ENCODE results near the gene ACTL10.
A peak's percentile ranks its signal among the peaks of the same experiment; 100 is the strongest.

The ACTL10 gene

DNA sequence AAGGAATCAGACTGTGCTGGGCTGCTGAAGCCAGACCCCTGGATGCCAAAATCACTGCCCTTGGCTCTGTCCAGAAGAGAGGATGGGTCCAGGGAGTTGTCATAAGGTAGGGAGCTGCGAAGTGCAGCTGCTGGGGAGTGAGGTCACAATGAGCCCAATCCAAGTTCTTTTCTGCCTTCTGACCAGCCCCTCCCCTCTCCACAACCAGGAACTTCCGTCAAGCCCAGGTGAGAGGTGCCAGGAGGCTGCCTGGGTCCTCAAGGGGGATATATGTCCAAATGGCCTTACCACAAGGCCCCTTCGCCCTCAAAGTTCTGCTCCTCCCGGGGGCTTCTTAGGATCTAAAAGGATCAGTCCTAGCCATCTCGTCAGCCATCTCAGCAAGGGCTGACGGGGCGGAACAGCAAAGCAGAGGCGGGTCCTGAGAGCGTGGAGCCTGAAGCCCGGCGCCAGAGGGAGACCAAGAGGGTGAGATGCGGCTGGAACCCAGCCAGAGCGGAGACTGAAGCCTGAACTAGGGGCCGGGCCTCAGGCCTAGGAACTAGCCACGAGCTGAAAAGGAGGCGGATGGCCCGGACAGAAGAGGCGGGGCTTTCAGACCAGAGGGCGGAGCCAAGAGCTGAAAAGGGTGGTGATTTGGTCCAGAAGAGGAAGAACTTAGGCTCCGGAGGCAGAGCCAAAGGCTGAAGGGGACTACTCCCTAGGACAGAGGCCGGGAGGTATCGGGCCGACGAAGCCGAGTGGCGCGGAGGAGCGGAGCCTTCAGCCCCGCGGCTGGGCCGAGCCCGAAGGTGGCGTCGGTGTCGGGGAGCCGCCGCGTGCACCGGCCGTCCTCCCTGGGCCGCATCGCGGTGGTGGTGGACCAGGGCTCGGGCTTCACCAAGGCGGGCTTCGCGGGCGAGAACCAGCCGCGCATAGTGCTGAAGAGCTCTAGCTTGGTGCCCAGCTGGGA is at the start of gene ACTL10:
ACTL10 (plus strand) TSS at position 651 of the 952 bp plus-strand sequence. CDS start 555 bp downstream, outside the sequence.
- H3K4me3 ChIP-seq (replicated peaks in 1 of 2; ENCODE audit: low read depth in 2 of 2, low read length in 2 of 2): peak within 1 kb of the TSS; percentile 38 to 57
- DNase-seq (ENCODE audit: low read depth in 2 of 2): peak; percentile 99
- TF ChIP-seq CTCF (IDR thresholded peaks at IDR 0.05; ENCODE audit: low read depth, low read length): peak; percentile 53

DNA sequence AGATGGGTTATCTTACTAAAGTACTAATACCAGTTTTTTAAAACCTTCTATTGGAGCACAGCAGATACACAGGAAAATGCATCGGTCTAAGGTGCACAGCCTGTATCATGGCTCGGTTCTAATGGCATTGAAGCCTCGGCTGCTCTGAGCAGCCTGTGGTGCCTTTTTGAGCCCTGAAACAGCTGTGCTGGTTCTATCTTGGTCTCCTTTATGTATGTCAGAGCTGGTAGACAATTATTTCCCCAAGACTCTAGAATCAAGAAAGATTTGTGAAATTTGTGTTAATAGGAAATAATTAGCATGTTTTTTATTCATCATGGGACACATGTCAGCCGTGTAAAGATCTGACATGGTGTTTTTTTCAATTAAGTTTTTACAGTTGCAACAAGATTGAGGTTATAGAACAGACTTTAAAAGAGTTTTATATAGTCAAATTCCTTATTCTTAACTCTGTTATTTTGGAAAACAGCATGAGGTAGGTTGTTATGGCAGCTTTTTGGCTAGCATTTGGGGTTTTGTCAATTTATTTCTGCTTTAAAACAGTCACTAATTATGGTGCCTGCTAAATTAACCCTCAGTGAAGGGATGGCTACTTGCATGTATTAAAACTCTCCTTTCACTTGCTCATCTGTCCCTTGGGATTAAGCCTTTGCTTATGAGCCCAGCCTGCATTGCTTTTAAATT is 44.9 kb upstream of the ACTL10 start:
- TF ChIP-seq CTCF (IDR thresholded peaks at IDR 0.05; ENCODE audit: low read depth, low read length): no peak
- H3K4me3 ChIP-seq (replicated peaks in 1 of 2; ENCODE audit: low read depth in 2 of 2, low read length in 2 of 2): no peak overlapping the region
- peak in 1 of 2 donors; percentile 27 for DNase-seq (ENCODE audit: low read depth in 2 of 2)

- no peak for DNase-seq (ENCODE audit: low read depth in 2 of 2)
- TF ChIP-seq CTCF (IDR thresholded peaks at IDR 0.05; ENCODE audit: low read depth, low read length): no peak
- H3K4me3 ChIP-seq (replicated peaks in 1 of 2; ENCODE audit: low read depth in 2 of 2, low read length in 2 of 2): no peak overlapping the region
Observed at GRCh38 chr20:33622705-33623365, 43.9 kb upstream of the ACTL10 start.

GRCh38 chr20:33624399-33624798 is 42.3 kb upstream of the ACTL10 start:
- TF ChIP-seq CTCF (IDR thresholded peaks at IDR 0.05; ENCODE audit: low read depth, low read length): no peak
- no peak overlapping the region for H3K4me3 ChIP-seq (replicated peaks in 1 of 2; ENCODE audit: low read depth in 2 of 2, low read length in 2 of 2)
- DNase-seq (ENCODE audit: low read depth in 2 of 2): no peak

DNA sequence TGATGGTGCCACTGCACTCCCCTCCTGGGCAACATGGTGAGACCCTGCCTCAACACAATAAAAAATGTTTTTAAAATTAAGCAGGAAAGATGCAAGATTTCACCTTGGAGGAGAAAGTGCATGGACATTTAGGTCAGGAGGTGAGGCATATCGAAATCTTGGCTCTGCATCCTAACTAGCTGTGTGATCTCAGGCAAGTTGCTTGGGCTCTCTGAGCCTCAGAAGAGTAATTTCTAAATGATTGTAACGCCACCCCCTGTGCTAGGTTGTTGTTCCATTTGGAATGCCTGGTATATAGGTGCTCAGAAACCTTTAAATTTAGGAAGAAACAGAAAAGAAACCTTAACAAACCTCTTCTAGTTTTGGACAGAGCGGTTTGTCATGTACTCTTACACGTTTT is 40.6 kb upstream of the ACTL10 start:
- no peak for DNase-seq (ENCODE audit: low read depth in 2 of 2)
- H3K4me3 ChIP-seq (replicated peaks in 1 of 2; ENCODE audit: low read depth in 2 of 2, low read length in 2 of 2): no peak overlapping the region
- no peak for TF ChIP-seq CTCF (IDR thresholded peaks at IDR 0.05; ENCODE audit: low read depth, low read length)

DNA sequence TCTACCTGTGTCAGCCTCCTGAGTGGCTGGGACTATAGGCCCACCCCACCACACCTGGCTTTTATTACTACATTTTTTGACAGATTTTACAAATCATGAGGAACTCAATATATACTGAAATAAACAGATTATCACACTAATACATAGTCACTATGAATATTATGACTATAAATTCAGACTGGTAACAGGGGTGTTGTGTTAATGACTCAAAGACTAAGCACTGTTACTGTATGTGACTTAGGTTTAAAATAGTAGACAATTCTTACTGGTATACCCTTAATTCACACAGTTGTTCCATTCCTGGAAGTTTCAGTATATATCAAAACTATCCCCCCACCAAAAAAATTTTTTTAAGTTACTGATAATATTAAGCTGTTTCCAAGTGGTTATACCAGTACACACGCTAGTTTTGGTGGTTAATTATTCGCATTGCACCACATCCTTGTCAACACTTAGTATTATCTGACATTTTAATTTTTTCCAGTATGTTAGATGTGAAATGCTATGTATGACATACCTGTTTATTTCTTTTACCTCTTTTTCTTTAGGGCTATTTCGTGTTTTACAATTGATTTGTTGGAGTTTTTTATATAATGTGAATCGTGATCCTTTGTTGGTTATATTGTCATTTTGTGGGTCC is 39.0 kb upstream of the ACTL10 start:
- H3K4me3 ChIP-seq (replicated peaks in 1 of 2; ENCODE audit: low read depth in 2 of 2, low read length in 2 of 2): no peak overlapping the region
- DNase-seq (ENCODE audit: low read depth in 2 of 2): no peak
- no peak for TF ChIP-seq CTCF (IDR thresholded peaks at IDR 0.05; ENCODE audit: low read depth, low read length)
